ENCODE results near the gene OGFOD1. TPM values are rescaled to one million over a fixed set of nuclear protein-coding genes. Genes with fewer than 3 reads are reported as not detected.

The OGFOD1 gene
- total and polyA plus RNA-seq, 2 donors (not counting 1 experiment from before 2014, with no cell fraction given) = 8.4 to 28.7 TPM

- Histone ChIP-seq H3K27me3 (replicated peaks in 1 of 4; ENCODE audit: control extremely low read depth in 1 of 4, control insufficient read depth in 3 of 4, insufficient read depth in 4 of 4, low read length in 3 of 4) (no peaks in the 10 kb centered on the region), H3K27ac (ENCODE audit: low read length in 2 of 2) (no peak overlapping the region), H3K4me1 (ENCODE audit: control insufficient read depth in 2 of 2, insufficient read depth in 2 of 2, low read length in 2 of 2) (no peaks in the 10 kb centered on the region), H3K9me3 (ENCODE audit: control extremely low read depth in 1 of 3, control insufficient read depth in 2 of 3, insufficient read depth in 1 of 3, low read length in 2 of 3) (no peaks in the 10 kb centered on the region), H3K79me2 (ENCODE audit: control insufficient read depth, insufficient read depth, low read length) (no peaks in the 10 kb centered on the region), H2AFZ (ENCODE audit: insufficient read depth, low read depth, low read length, poor library complexity, severe bottlenecking) (no peak overlapping the region), H3K4me3 (ENCODE audit: control extremely low read depth in 1 of 5, extremely low read depth in 1 of 5, insufficient read depth in 1 of 5, low read depth in 2 of 5, low read length in 4 of 5) (no peak overlapping the region), H3K9ac (ENCODE audit: low read length) (no peak overlapping the region), H4K20me1 (ENCODE audit: control insufficient read depth, insufficient read depth, low read length, poor library complexity, severe bottlenecking) (no peaks in the 10 kb centered on the region), H3K4me2 (replicated peaks; ENCODE audit: low read depth, low read length, poor library complexity, severe bottlenecking) (no peak overlapping the region), H3K36me3 (replicated peaks in 1 of 2; ENCODE audit: control extremely low read depth in 1 of 2, control insufficient read depth in 1 of 2, extremely low read depth in 1 of 2, insufficient read depth in 2 of 2, low read length in 1 of 2) (peaks cover 1 to 50% of the 10 kb centered on the region in 2 experiments)
- no peaks in the 10 kb centered on the region for H3K4me1 Mint-ChIP-seq
- ChIA-PET POLR2A (no interaction called here), CTCF (interaction anchor here (1.6 kb wide), 1 partner anchor 221 kb away, joined by 4 read pairs; no protein-coding TSS in a partner anchor)
- H3K9me3 Mint-ChIP-seq (ENCODE audit: insufficient read depth) = no peaks in the 10 kb centered on the region
- TF ChIP-seq CTCF (IDR thresholded peaks at IDR 0.05) (no peak), EZH2 (IDR thresholded peaks at IDR 0.05; ENCODE audit: borderline replicate concordance, insufficient read depth, low read depth, low read length, poor library complexity, severe bottlenecking) (no peak)
- peak overlapping the region; percentile 8 for H3K27ac Mint-ChIP-seq
- WGBS (ENCODE audit: insufficient coverage) = 92% methylated on average over 6 of the region's 7 CpGs
- no peaks in the 10 kb centered on the region for H3K27me3 Mint-ChIP-seq
- ATAC-seq (ENCODE audit: low read depth) = no peak
- no peak for DNase-seq
- no peak overlapping the region for H3K4me3 Mint-ChIP-seq
- intact Hi-C loops (cut with micrococcal nuclease) = no loop called here
Observed at GRCh38 chr16:56480776-56481467, 29.6 kb downstream of the OGFOD1 start.

GRCh38 chr16:56481468-56482122 lies 30.2 kb downstream of the OGFOD1 start:
- no peak for DNase-seq
- Histone ChIP-seq H3K36me3 (replicated peaks in 1 of 2; ENCODE audit: control extremely low read depth in 1 of 2, control insufficient read depth in 1 of 2, extremely low read depth in 1 of 2, insufficient read depth in 2 of 2, low read length in 1 of 2) (peaks cover 1 to 43% of the 10 kb centered on the region in 2 experiments), H2AFZ (ENCODE audit: insufficient read depth, low read depth, low read length, poor library complexity, severe bottlenecking) (no peak overlapping the region), H3K9ac (ENCODE audit: low read length) (no peak overlapping the region), H3K27me3 (replicated peaks in 1 of 4; ENCODE audit: control extremely low read depth in 1 of 4, control insufficient read depth in 3 of 4, insufficient read depth in 4 of 4, low read length in 3 of 4) (no peaks in the 10 kb centered on the region), H3K79me2 (ENCODE audit: control insufficient read depth, insufficient read depth, low read length) (no peaks in the 10 kb centered on the region), H3K4me3 (ENCODE audit: control extremely low read depth in 1 of 5, extremely low read depth in 1 of 5, insufficient read depth in 1 of 5, low read depth in 2 of 5, low read length in 4 of 5) (no peak overlapping the region), H3K4me2 (replicated peaks; ENCODE audit: low read depth, low read length, poor library complexity, severe bottlenecking) (no peak overlapping the region), H3K4me1 (ENCODE audit: control insufficient read depth in 2 of 2, insufficient read depth in 2 of 2, low read length in 2 of 2) (no peaks in the 10 kb centered on the region), H3K27ac (ENCODE audit: low read length in 2 of 2) (no peak overlapping the region), H4K20me1 (ENCODE audit: control insufficient read depth, insufficient read depth, low read length, poor library complexity, severe bottlenecking) (no peaks in the 10 kb centered on the region), H3K9me3 (ENCODE audit: control extremely low read depth in 1 of 3, control insufficient read depth in 2 of 3, insufficient read depth in 1 of 3, low read length in 2 of 3) (no peaks in the 10 kb centered on the region)
- no peaks in the 10 kb centered on the region for H3K27me3 Mint-ChIP-seq
- TF ChIP-seq EZH2 (IDR thresholded peaks at IDR 0.05; ENCODE audit: borderline replicate concordance, insufficient read depth, low read depth, low read length, poor library complexity, severe bottlenecking) (no peak), CTCF (IDR thresholded peaks at IDR 0.05) (no peak)
- CTCF ChIA-PET = interaction anchor here (1.6 kb wide), 1 partner anchor 221 kb away, joined by 4 read pairs; no protein-coding TSS in a partner anchor
- intact Hi-C loops (cut with micrococcal nuclease) = no loop called here
- no peaks in the 10 kb centered on the region for H3K4me1 Mint-ChIP-seq
- no peak for ATAC-seq (ENCODE audit: low read depth)
- POLR2A ChIA-PET = no interaction called here
- WGBS (ENCODE audit: insufficient coverage) = no CpG with 5 or more reads among the region's 2 CpGs
- no peak overlapping the region for H3K4me3 Mint-ChIP-seq
- H3K27ac Mint-ChIP-seq = no peak overlapping the region
- no peaks in the 10 kb centered on the region for H3K9me3 Mint-ChIP-seq (ENCODE audit: insufficient read depth)

All from B cell (primary cell).